ENCODE results near the gene CMSS1. TPM values are rescaled to one million over a fixed set of nuclear protein-coding genes. Genes with fewer than 3 reads are reported as not detected.

CMSS1 gene
- total and polyA plus RNA-seq, 2 of the 13 experiments (the other 11 are each of a cell fraction or from before 2014, with no cell fraction given): 6.4 to 48.7 TPM

DNA sequence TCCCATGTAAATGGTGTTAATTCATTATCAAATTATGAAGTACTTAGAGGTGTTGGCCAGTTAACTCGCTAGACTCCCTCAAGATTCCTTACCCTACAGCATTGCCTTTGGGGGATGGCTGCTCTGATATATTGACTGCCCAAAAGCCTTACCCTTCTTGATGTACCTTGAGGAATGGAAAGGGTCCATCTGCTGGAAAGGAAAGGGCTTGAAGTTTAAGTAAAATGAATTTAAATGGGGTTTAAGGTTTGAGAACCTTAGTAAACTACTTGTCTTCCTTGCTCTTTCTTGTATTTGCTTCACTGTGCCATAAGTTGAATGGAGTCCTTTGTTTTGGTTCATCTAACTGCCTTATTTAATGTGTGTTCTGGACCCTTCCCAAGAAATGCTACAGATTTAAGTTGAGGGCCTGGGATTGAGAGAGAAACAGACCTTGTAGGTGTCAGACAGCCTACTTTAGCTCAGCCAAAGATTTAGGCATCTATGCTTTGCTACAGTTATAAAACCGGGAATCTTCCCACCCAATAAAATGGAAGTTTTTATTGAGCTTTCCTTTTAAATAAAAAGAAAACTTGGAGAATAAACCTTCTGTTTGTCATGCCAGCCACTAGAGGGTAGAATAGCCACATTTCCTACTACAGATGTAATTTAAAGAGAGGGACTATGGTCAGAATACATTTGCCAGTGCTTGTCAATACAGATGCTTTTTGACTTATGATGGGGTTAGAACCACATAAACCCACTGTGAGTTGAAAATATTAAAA, 25.3 kb downstream of the CMSS1 start (continued):
- TF ChIP-seq PCBP2 (optimal IDR thresholded peaks at IDR 0.05; ENCODE audit: low read depth, low read length, poor library complexity, severe bottlenecking): no peak
- TF ChIP-seq SMC3 (IDR thresholded peaks at IDR 0.05; ENCODE audit: low read length): peak; percentile 75
- TF ChIP-seq IRF2 (CRISPR knock-in tag; IDR thresholded peaks at IDR 0.05): no peak; the same call in 1 of the 2 replicates
- no peak for TF ChIP-seq SRSF9 (IDR thresholded peaks at IDR 0.05; ENCODE audit: borderline replicate concordance, insufficient read depth, low read depth, low read length, poor library complexity, severe bottlenecking)
- TF ChIP-seq SUZ12 (IDR thresholded peaks at IDR 0.05; ENCODE audit: low read depth, low read length): no peak
- TF ChIP-seq KDM5A (IDR thresholded peaks at IDR 0.05; ENCODE audit: borderline replicate concordance, low read length): peak; percentile 40; the same call in 1 of the 2 replicates
- TF ChIP-seq SAFB2 (CRISPR knock-in tag; IDR thresholded peaks at IDR 0.05; ENCODE audit: borderline replicate concordance, low read depth): no peak
- no peak for TF ChIP-seq IKZF5 (CRISPR knock-in tag; IDR thresholded peaks at IDR 0.05)
- no peak for TF ChIP-seq GPBP1L1 (CRISPR knock-in tag; IDR thresholded peaks at IDR 0.05)
- peak; percentile 88 for TF ChIP-seq STAG1 (CRISPR knock-in tag; IDR thresholded peaks at IDR 0.05)
- no peak for TF ChIP-seq RORA (CRISPR knock-in tag; IDR thresholded peaks at IDR 0.05)
- no peak for TF ChIP-seq MBNL3 (CRISPR knock-in tag; conservative IDR thresholded peaks at IDR 0.05)
- no peak for TF ChIP-seq PPARG (CRISPR knock-in tag; conservative IDR thresholded peaks at IDR 0.05)
- TF ChIP-seq GATAD2A (CRISPR knock-in tag; IDR thresholded peaks at IDR 0.05): peak; percentile 31; the same call in 1 of the 2 replicates
- TF ChIP-seq MED8 (CRISPR knock-in tag; IDR thresholded peaks at IDR 0.05; ENCODE audit: insufficient replicate concordance): no peak
- TF ChIP-seq FOXC1 (CRISPR knock-in tag; IDR thresholded peaks at IDR 0.05; ENCODE audit: borderline replicate concordance): no peak
- TF ChIP-seq HOMEZ (CRISPR knock-in tag; IDR thresholded peaks at IDR 0.05; ENCODE audit: low read depth): 0 out of 2 replicates have a peak, but pooled peaks have one; percentile 9
- no peak for TF ChIP-seq HDAC6 (IDR thresholded peaks at IDR 0.05; ENCODE audit: low read depth, low read length)

Measured in HepG2 (cell line).